HCT116 (cell line): ENCODE data around the gene HK2.
"Not testable (repeated sequence)": the region's sequence is repeated elsewhere in the genome, so short reads cannot be mapped to it uniquely, and the experiment has no call there.

Source experiments
- EZH2 ChIP-seq: fragments of 200-600 bp; sonication (generic); IDR thresholded peaks from 2 replicates; pipeline ENCODE4 v1.6.1; 2017; ENCODE audit warnings: antibody characterized with exemption, mixed run types
- POLR2A ChIP-seq: IDR thresholded peaks from 2 replicates; pipeline ENCODE4 v1.7.0; 2011; ENCODE audit warnings: borderline replicate concordance; ENCODE audit not compliant: insufficient read depth, insufficient read length; ENCODE audit errors: extremely low read depth
- POLR2AphosphoS5 ChIP-seq: IDR thresholded peaks from 2 replicates; pipeline ENCODE4 v1.6.1; 2011; ENCODE audit warnings: mild to moderate bottlenecking, low read depth, low read length, moderate library complexity
- RAD21 ChIP-seq: IDR thresholded peaks from 2 replicates; pipeline ENCODE4 v1.6.1; 2012; ENCODE audit warnings: low read depth, mild to moderate bottlenecking
- SP1 ChIP-seq: IDR thresholded peaks from 2 replicates; pipeline ENCODE4 v1.6.1; 2012; ENCODE audit warnings: low read depth
- SRF ChIP-seq: IDR thresholded peaks from 2 replicates; pipeline ENCODE4 v1.6.1; 2012; ENCODE audit warnings: low read depth
- YY1 ChIP-seq: IDR thresholded peaks from 2 replicates; pipeline ENCODE4 v1.6.1; 2011; ENCODE audit warnings: low read length, low read depth, moderate library complexity, mild to moderate bottlenecking; ENCODE audit not compliant: insufficient replicate concordance; ENCODE audit errors: extremely low read depth
- ZFX ChIP-seq: fragments of 450-650 bp; IDR thresholded peaks from 2 replicates; pipeline ENCODE4 v1.6.1; 2017
- ZNF274 ChIP-seq: fragments of 200-500 bp; sonication (Bioruptor generic); IDR thresholded peaks from 2 replicates; pipeline ENCODE4 v1.6.1; 2014; ENCODE audit warnings: mild to moderate bottlenecking, low read depth, low read length, inconsistent platforms
- TF ChIP-seq, protein P1 (sequence below), 3 experiments: fragments of 200-600 bp in 1 of 3; sonication (generic) in 1 of 3; IDR thresholded peaks in 2 of 3; conservative IDR thresholded peaks in 1 of 3; 2 replicates each; pipeline ENCODE4 v1.5.1; 2012 to 2017; ENCODE audit warnings: low read depth in 2 of 3, low read length in 2 of 3, antibody characterized with exemption in 1 of 3, borderline replicate concordance in 1 of 3, control low read depth in 1 of 3, mild to moderate bottlenecking in 1 of 3, mixed read lengths in 1 of 3, mixed run types in 1 of 3, moderate library complexity in 1 of 3; ENCODE audit not compliant: insufficient read depth in 1 of 3

DNA sequence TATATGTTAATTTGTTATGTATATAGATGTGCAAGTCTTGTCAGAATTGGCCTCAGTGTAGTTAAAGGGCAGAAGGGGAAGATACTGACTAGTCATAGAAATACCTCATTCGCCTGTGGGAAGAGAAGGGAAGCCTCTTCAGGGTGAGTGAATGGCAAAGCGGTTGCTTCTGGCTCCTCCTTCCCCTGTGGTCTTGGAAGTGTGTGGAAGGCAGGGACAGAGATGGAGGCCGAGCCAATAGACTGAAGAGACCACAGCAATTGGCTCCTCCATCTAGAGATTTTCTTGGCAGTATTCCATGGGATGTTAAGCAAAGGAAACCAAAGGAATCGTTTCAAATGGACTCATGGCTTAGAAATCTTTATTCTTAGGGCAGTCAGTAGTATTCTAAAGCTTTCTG, 57.9 kb downstream of the HK2 start:
- TF ChIP-seq, protein P1, sequence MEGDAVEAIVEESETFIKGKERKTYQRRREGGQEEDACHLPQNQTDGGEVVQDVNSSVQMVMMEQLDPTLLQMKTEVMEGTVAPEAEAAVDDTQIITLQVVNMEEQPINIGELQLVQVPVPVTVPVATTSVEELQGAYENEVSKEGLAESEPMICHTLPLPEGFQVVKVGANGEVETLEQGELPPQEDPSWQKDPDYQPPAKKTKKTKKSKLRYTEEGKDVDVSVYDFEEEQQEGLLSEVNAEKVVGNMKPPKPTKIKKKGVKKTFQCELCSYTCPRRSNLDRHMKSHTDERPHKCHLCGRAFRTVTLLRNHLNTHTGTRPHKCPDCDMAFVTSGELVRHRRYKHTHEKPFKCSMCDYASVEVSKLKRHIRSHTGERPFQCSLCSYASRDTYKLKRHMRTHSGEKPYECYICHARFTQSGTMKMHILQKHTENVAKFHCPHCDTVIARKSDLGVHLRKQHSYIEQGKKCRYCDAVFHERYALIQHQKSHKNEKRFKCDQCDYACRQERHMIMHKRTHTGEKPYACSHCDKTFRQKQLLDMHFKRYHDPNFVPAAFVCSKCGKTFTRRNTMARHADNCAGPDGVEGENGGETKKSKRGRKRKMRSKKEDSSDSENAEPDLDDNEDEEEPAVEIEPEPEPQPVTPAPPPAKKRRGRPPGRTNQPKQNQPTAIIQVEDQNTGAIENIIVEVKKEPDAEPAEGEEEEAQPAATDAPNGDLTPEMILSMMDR (IDR thresholded peaks at IDR 0.05 in 2 of 3, conservative IDR thresholded peaks at IDR 0.05 in 1 of 3; ENCODE audit: borderline replicate concordance in 1 of 3, insufficient read depth in 1 of 3, low read depth in 2 of 3, low read length in 2 of 3): not testable (repeated sequence)
- not testable (repeated sequence) for TF ChIP-seq EZH2, POLR2AphosphoS5, SP1, ZNF274, RAD21, ZFX, YY1, SRF, POLR2A
